CD4-positive, alpha-beta T cell (primary cell): ENCODE measurements around the gene RAPGEF6. TPM values are rescaled to one million over a fixed set of nuclear protein-coding genes. Genes with fewer than 3 reads are reported as not detected.

ENCODE experiments used
- ATAC-seq: fragments of 200-7000 bp; cut with Tn5 transposase; one replicate; pipeline ENCODE4 v1.10.0; 2022; ENCODE audit warnings: mild to moderate bottlenecking; ENCODE audit not compliant: poor library complexity
- CTCF ChIA-PET: fragments of 350-600 bp; sonication (Branson Sonifier 250); formaldehyde crosslinking; loops from one replicate; lab custom pipeline; 2021; ENCODE audit warnings: antibody characterized with exemption, inconsistent platforms; lab: Charles Lee
- POLR2A ChIA-PET: fragments of 350-600 bp; sonication (Branson Sonifier 250); formaldehyde crosslinking; loops from one replicate; lab custom pipeline; 2021; ENCODE audit warnings: antibody characterized with exemption, inconsistent platforms; lab: Charles Lee
- DNase-seq, 14 experiments: peaks; one replicate each; pipeline ENCODE4 v3.0.0-alpha.2; 2013 to 2020; ENCODE audit warnings: mixed read lengths in 2 of 14
- H3K27ac ChIP-seq, 2 donors: one replicate each; pipeline versions ENCODE4 v1.5.1 to v1.7.0; 2013; ENCODE audit warnings: low read length in 2 of 2, low read depth in 1 of 2, mild to moderate bottlenecking in 1 of 2
- H3K27me3 ChIP-seq, 2 experiments: 1 replicate in 1 of 2; 2 replicates in 1 of 2; pipeline versions ENCODE4 v1.6.1 to v1.7.0; 2013; ENCODE audit warnings: low read length in 2 of 2, control low read depth in 1 of 2, mild to moderate bottlenecking in 1 of 2, moderate library complexity in 1 of 2; ENCODE audit not compliant: insufficient read depth in 2 of 2, control insufficient read depth in 1 of 2
- H3K36me3 ChIP-seq: one replicate; pipeline ENCODE4 v1.6.1; 2013; ENCODE audit warnings: low read length, control low read depth; ENCODE audit not compliant: insufficient read depth
- H3K4me1 ChIP-seq: one replicate; pipeline ENCODE4 v1.6.1; 2013; ENCODE audit warnings: low read length, control low read depth; ENCODE audit not compliant: insufficient read depth
- H3K4me3 ChIP-seq: one replicate; pipeline ENCODE4 v1.5.1; 2013; ENCODE audit warnings: mild to moderate bottlenecking, low read length, moderate library complexity
- H3K9me3 ChIP-seq, 2 experiments: 1 replicate in 1 of 2; 2 replicates in 1 of 2; pipeline versions ENCODE4 v1.6.1 to v1.7.0; 2013; ENCODE audit warnings: low read length in 2 of 2, mild to moderate bottlenecking in 2 of 2, control low read depth in 1 of 2, moderate library complexity in 1 of 2; ENCODE audit not compliant: control insufficient read depth in 1 of 2, insufficient read depth in 1 of 2
- H3K27ac Mint-ChIP-seq: one replicate; pipeline ENCODE4 v1.8.0; 2020; ENCODE audit warnings: mixed read lengths
- H3K27me3 Mint-ChIP-seq: one replicate; pipeline ENCODE4 v1.8.0; 2021; ENCODE audit warnings: mixed read lengths
- H3K36me3 Mint-ChIP-seq: one replicate; pipeline ENCODE4 v1.8.0; 2021; ENCODE audit warnings: low read depth, mixed read lengths
- H3K4me1 Mint-ChIP-seq: one replicate; pipeline ENCODE4 v1.8.0; 2021; ENCODE audit warnings: low read depth, mixed read lengths
- H3K4me3 Mint-ChIP-seq: one replicate; pipeline ENCODE4 v1.8.0; 2020; ENCODE audit warnings: mild to moderate bottlenecking, mixed read lengths
- H3K9me3 Mint-ChIP-seq: one replicate; pipeline ENCODE4 v1.8.0; 2020; ENCODE audit warnings: mixed read lengths
- intact Hi-C, 2 experiments: fragments of 100-400 bp; cut with DNase I in 1 of 2; cut with micrococcal nuclease in 1 of 2; formaldehyde crosslinking; loops; one replicate each; pipeline versions ENCODE4 v1.15.1 to v1.9.0; 2023 to 2025; cut with DNase I, micrococcal nuclease
- total RNA-seq, 174 experiments: library from RNA in 2 of 174; stranded (reverse) in 2 of 174; gene quantifications; one replicate each; pipeline ENCODE4 v1.2.3 and lab custom pipeline; 2021 to 2026
- TF ChIP-seq, protein P1 (sequence below): fragments of 200-600 bp; IDR thresholded peaks from one replicate; pipeline ENCODE4 v1.8.0; 2022; ENCODE audit warnings: antibody characterized with exemption, mild to moderate bottlenecking

The RAPGEF6 gene
- total RNA-seq, 2 experiments from 2014 or later: 83.3 to 91.4 TPM

DNA sequence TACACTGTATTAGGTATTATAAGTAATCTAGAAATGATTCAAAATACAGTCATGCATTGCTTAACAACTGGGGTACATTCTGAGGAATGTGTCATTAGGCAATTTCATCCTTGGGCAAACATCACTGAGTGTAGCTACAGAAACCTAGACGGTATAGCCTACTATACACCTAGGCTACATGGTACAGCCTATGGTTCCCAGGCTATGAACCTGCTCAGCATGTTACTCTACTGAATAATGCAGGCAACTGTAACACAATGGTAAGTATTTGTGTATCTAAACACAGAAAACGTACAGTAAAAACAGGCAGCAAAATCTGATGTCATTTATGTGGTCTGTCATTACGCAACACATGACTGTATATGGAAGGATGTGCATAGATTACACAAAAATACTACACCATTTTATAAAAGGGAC lies 96.8 kb downstream of the RAPGEF6 start:
- DNase-seq: peak in 2 of 14 experiments; percentile 50 to 57
- Mint-ChIP-seq H3K27me3 (no peaks in the 10 kb centered on the region), H3K36me3 (peaks cover 58% of the 10 kb centered on the region), H3K9me3 (no peaks in the 10 kb centered on the region), H3K27ac (peak overlapping the region; percentile 76), H3K4me3 (peak overlapping the region; percentile 25), H3K4me1 (peaks cover 92% of the 10 kb centered on the region)
- TF ChIP-seq, protein P1, sequence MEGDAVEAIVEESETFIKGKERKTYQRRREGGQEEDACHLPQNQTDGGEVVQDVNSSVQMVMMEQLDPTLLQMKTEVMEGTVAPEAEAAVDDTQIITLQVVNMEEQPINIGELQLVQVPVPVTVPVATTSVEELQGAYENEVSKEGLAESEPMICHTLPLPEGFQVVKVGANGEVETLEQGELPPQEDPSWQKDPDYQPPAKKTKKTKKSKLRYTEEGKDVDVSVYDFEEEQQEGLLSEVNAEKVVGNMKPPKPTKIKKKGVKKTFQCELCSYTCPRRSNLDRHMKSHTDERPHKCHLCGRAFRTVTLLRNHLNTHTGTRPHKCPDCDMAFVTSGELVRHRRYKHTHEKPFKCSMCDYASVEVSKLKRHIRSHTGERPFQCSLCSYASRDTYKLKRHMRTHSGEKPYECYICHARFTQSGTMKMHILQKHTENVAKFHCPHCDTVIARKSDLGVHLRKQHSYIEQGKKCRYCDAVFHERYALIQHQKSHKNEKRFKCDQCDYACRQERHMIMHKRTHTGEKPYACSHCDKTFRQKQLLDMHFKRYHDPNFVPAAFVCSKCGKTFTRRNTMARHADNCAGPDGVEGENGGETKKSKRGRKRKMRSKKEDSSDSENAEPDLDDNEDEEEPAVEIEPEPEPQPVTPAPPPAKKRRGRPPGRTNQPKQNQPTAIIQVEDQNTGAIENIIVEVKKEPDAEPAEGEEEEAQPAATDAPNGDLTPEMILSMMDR: no peak
- POLR2A ChIA-PET: interaction anchor here (0.8 to 1.9 kb wide), 2 partner anchors 10 to 27 kb away, joined by 3 to 9 read pairs; no protein-coding TSS in a partner anchor
- no peaks in the 10 kb centered on the region for H3K9me3 ChIP-seq
- H3K27ac ChIP-seq: no peak overlapping the region
- intact Hi-C loops: no loop called here
- no peaks in the 10 kb centered on the region for H3K27me3 ChIP-seq
- H3K4me1 ChIP-seq: peaks cover 21% of the 10 kb centered on the region
- no peak overlapping the region for H3K4me3 ChIP-seq
- CTCF ChIA-PET: interaction anchor here (1.3 kb wide), 1 partner anchor 10 kb away, joined by 4 read pairs; no protein-coding TSS in a partner anchor
- peak; percentile 25 for ATAC-seq
- peaks cover 13% of the 10 kb centered on the region for H3K36me3 ChIP-seq

DNA sequence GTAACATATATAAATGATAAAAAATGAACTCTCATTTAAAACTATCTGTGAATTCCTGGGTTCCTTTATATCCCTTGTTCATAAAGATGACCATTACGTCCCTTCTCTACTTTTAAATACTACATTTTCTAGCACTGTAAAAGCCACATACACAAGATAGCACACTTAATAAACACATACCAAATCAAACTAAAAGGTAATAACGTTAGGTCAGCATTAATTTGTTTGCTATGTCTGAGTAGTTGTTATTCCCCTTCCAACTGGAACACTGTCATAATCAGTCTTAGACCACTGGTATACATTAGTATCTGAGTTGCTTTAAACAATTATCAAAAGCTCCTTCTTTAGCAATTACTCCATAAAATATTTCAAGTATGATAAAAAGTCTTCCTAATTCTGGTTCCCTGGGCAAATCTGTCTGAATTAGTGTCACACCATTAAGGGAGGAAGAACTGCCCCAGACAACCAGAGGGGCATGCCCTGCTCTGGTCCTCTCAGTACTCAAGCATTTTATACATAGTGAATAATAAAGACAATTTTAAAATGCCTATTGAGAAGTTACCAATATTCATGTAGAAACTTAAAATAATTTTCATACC lies 98.1 kb downstream of the RAPGEF6 start:
- no peaks in the 10 kb centered on the region for H3K27me3 Mint-ChIP-seq
- peak overlapping the region; percentile 84 for H3K27ac Mint-ChIP-seq
- peaks cover 24% of the 10 kb centered on the region for H3K4me1 ChIP-seq
- peak overlapping the region in 1 of 2 donors; percentile 59 for H3K27ac ChIP-seq
- DNase-seq (no peak), ATAC-seq (no peak)
- no peaks in the 10 kb centered on the region for H3K9me3 ChIP-seq
- H3K36me3 Mint-ChIP-seq: peaks cover 48% of the 10 kb centered on the region
- TF ChIP-seq, protein P1: no peak
- CTCF ChIA-PET: interaction anchor here (0.6 kb wide), 1 partner anchor 577 kb away, joined by 5 read pairs; no protein-coding TSS in a partner anchor
- H3K4me1 Mint-ChIP-seq: peaks cover 92% of the 10 kb centered on the region
- H3K9me3 Mint-ChIP-seq: no peaks in the 10 kb centered on the region
- intact Hi-C loops: no loop called here
- H3K36me3 ChIP-seq: peaks cover 13% of the 10 kb centered on the region
- H3K4me3 Mint-ChIP-seq: peak overlapping the region; percentile 47
- no peaks in the 10 kb centered on the region for H3K27me3 ChIP-seq
- POLR2A ChIA-PET: interaction anchor here (1.1 to 1.2 kb wide), 4 partner anchors 9 to 13 kb away, joined by 4 to 5 read pairs (median 4); no protein-coding TSS in a partner anchor
- H3K4me3 ChIP-seq: no peak overlapping the region

DNA sequence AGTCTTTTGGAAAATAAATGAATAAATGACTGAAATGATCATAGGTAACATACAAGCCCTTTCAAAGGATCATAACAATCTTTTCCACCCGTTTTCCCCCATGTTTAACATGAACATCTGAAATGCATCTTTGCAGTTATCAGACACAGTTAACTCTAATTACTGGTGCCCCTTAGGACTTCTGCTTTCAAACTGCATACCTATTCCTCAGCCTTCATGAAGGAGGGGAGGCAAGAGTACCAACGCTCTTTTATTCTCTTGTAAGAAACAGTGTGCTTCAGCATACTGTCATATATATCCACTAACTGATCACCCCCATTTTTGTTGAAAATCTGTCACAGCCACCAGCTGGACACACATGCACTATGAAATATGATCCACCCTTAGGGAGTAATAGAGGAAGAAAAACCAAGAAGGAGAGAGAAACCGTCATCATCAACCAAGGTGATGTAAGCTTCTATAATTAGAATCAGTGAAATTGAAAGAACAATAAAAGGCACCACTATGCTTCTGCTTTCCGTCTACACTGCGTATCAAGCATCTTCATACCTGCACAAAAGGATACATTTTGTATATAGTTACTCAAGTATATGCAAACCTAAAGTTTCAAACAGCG lies 98.7 kb downstream of the RAPGEF6 start:
- Histone ChIP-seq H3K4me3 (no peak overlapping the region), H3K27me3 (no peaks in the 10 kb centered on the region), H3K9me3 (no peaks in the 10 kb centered on the region), H3K27ac (peak overlapping the region; percentile 42 to 59), H3K4me1 (peaks cover 22% of the 10 kb centered on the region), H3K36me3 (peaks cover 13% of the 10 kb centered on the region)
- Mint-ChIP-seq H3K9me3 (no peaks in the 10 kb centered on the region), H3K27me3 (no peaks in the 10 kb centered on the region), H3K4me3 (peak overlapping the region; percentile 77), H3K4me1 (peaks cover 86% of the 10 kb centered on the region), H3K27ac (peak overlapping the region; percentile 84), H3K36me3 (peaks cover 43% of the 10 kb centered on the region)
- DNase-seq (peak in 3 of 14 experiments; percentile 62 to 77 (median 62)), ATAC-seq (peak; percentile 48)
- ChIA-PET POLR2A (interaction anchor here (1.1 to 1.2 kb wide), 4 partner anchors 9 to 13 kb away, joined by 4 to 5 read pairs (median 4); no protein-coding TSS in a partner anchor), CTCF (no interaction called here)
- TF ChIP-seq, protein P1: no peak
- intact Hi-C loops: no loop called here
